GM19438 (cell line): ENCODE measurements around the gene TMEM131L.
"Not testable (repeated sequence)": the region's sequence is repeated elsewhere in the genome, so short reads cannot be mapped to it uniquely, and the experiment has no call there.

Experiments
- ATAC-seq: cut with Tn5 transposase; IDR thresholded peaks from one replicate; pipeline ENCODE4 v1.9.1; 2021; ENCODE audit warnings: low read depth; ENCODE audit not compliant: unreplicated experiment

The TMEM131L gene

DNA sequence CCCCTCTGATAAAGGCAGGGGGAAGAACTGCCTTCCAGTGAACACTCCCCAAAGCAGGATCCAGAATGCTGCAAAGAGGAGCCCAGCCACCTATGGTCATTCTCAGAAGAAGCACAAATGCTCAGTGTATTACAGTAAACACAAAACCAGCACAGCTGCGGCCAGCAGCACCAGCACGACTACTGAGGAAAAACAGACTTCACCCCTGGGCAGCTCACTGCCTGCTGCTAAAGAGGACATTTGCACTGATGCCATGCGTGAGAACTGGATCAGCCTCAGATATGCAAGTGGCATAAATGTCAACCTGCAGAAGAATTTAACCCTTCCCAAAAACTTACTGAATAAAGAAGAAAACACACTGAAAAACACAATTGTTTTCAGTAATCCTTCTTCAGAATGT is 137.7 kb downstream of the TMEM131L start:
- no peak for ATAC-seq

DNA sequence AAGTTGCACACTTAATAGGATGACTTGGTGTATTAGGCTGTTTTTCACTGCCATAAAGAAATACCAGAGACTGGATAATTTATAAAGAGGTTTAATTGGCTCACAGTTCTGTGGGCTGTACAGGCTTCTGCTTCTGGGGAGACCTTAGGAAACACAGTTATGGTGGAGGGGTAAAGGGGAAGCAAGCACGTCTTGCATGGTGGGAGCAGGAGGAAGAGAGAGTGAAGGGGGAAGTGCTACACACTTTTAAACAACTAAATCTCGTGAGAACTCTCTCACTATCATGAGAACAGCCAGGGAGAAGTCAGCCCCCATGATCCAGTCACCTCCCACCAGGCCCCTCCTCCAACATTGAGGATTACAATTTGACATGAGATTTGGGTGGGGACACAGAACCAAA is 142.9 kb downstream of the TMEM131L start:
- ATAC-seq: not testable (repeated sequence)

DNA sequence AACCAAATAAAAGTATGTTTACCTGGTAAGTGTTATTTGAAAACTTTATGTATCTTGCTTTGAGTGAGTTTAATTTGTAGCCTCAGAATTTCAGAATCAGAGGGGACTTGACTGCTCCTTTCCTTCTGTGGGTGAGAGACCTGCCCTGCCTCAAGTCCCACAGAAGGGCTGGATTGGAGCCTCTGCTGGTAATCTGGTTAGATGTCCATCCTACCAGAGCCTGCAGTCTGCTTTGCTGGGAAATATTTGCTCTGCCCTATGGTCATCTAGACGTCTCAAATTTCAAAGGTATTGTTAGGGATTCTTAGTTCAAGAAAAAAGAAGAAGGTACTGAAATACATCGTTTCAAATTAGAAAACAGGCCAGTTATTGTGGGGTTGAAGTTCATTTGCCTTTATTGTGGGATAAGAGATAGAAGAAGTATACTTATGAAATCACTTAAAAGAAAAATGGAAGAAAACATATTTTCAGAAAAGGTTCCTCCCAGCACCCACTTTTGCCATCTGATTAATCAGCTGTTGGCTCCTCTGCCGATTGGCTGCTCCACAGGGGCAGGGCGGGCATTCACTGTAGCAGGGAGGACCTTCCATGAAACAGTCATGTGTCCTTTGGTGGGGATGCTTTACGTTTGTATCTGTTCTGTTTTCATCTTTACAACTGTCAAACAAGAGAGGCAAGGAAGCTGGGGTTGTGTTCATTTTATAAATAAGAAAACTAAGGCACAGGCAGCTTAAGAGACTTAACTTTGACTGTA is 144.6 kb downstream of the TMEM131L start:
- no peak for ATAC-seq

DNA sequence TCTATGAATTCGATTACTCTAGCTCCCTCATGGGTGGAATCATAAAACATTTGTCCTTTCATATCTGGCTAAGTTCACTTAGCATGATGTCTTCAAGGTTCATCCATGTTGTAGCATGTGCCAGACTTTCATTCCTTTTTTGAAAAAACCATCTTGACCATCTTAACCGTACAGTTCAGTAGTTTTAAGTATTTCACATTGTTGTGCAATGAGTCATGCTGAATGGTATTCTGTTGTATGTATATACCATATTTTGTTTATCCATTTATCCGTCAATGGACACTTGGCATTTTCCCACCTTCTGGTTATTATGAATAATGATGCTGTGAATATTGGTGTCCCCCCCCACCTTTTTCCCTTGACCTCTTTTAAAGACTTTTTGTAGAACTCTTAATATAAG is 145.5 kb downstream of the TMEM131L start:
- no peak for ATAC-seq

DNA sequence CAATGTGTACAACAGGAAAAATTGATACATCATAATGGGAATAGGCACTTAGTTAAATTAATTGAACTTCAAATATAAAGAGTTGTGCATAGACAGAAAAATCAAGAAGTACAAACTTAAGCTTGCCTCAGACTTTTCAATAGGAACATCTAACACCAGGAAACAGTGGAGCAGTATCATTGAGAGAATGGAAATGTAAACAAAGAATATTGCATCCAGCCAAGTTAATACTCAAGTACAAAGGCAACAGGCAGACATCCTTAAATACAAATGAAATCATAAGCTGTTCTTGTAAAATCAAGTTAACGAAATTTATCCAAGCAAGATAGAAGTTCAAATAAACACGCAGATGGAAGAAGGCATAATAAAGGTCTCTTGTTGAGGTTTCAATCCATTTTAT is 146.7 kb downstream of the TMEM131L start:
- no peak for ATAC-seq

DNA sequence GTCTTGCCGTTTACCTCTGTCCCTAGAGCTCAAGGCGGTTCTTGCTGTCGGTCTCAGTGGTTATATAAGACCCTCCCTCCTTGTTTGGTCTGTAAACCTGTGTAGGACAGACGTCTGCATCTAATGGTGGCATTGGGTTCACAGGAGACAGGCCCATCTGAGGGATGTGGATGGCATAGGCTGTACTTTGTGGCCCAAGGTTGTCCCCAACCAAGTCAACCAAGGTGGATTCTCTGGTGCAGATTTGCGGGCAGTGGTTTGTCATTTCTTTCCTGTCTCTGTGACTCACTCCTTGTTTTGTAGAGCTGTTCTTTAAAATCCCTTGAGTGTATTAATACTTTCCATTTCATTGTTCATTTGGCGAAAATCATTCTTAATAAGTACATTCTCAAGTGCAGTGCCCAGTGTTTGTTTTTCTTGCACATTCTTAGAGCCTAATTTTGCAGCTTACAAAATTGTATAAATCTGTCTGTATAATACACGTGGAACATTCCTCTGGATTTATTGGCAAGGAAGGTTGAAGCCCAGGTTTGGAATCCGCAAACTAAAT is 149.9 kb downstream of the TMEM131L start:
- ATAC-seq: no peak

DNA sequence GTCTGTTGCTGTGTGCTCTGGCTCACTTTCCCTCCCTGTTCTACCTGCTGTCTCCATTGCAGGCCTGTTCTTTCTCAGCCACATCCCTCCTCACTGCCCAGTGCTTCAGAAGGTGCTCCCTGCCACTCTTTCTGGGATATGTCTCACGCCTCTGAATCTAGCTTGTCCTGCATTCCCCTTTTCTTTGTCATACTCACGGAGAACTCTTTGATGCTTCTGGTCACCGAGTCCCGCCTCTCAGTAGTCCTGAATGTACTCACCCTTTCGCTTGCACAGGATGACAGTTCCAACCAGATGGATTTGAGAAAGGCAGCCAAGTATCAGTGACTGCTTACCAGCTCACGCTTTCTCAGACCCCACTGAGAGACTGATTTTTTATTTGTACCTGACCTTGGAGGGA is 152.7 kb downstream of the TMEM131L start:
- ATAC-seq: no peak

DNA sequence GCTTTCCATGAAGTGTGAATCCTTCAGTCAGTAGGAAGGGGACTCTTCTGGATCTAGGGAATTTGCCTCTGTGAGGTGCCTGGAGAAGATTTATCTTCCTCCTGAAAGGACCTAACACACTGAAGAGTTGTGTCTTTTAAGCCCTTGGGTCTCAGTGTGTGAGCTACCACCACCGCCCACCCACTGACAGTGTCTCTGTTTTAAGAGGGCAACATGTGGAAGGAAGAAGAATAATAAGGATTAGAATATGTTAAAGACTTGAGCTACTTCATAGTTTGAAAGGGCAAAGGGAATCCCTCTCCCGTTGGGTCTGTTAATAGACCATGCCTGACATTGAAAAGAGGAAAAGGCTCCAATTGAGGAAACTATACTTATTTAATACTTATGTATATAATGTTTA is 153.7 kb downstream of the TMEM131L start:
- ATAC-seq: no peak

DNA sequence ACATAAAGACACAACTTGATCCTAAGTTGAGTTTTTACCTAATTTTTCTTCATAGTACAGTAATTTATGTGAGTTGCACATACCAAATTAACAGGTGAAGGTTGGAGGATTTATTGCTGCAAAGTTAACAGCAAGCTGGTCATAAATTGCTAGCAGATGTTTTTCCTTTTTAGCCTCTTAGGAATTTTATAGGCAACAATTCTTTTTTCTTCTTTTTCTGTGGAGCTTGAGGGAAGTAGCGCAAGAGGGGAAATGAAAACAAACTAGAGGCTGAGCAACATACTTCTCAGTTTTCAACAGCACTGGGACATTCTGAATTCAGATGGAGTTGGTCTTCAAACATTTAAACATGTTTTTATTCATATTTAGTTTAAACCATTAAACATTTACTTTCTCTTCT is 154.2 kb downstream of the TMEM131L start:
- no peak for ATAC-seq

DNA sequence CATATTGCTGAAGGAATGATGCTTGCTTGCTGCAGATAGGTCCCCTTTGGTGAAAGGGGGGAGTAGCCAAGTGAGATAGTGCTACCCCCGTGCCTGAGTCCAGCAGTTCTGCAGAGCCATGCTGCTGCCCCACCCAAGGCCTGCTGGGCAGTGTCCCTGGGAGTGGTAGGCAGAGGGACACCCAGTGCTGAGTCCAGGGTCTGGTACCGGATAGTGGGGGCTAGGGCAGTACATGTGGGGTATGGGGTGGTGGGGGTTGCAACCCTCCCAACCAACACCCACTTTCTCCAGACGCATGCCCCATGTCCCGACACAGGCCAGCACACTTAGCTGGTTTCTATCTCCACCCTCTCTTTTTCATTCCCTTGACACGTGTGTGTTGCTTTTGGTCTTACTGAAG is 155.9 kb downstream of the TMEM131L start:
- no peak for ATAC-seq

DNA sequence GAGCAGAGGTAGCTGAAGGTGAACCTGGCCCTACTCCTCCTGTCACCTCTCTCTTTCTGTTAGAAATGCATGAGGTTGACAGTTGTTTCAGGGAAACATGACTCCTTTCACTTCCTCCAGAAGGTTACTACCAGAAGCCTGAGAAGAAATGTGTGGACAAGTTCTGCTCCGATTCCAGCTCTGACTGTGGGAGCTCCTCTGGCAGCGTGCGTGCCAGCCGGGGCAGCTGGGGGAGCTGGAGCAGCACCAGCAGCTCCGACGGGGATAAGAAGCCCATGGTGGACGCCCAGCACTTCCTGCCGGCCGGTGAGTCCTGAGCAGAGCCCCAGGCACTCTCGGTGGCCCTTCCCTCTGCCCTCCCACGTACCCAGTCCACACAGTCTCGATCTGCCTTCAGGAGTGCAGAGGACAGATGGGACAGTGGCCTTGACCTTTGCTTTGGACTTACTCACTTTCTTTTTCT is 156.6 kb downstream of the TMEM131L start:
- no peak for ATAC-seq

DNA sequence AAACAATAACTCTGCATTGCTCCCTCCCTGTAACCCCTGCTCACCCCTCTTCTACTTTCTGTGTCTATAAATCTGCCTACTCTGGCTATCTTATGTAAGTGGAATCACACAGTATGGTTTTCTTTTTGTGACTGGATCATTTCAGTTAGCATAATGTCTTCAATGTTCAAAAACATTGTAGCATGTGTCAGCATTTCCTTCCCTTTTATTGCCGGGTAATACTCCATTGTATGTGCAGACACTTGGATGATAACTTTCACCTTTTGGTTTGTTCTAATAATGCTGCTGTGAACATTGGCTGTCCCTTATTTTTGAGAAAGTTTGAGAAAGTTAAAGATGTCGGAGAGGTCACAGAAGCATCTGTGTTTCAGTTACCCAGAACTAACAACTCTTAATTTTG is 157.3 kb downstream of the TMEM131L start:
- no peak for ATAC-seq

DNA sequence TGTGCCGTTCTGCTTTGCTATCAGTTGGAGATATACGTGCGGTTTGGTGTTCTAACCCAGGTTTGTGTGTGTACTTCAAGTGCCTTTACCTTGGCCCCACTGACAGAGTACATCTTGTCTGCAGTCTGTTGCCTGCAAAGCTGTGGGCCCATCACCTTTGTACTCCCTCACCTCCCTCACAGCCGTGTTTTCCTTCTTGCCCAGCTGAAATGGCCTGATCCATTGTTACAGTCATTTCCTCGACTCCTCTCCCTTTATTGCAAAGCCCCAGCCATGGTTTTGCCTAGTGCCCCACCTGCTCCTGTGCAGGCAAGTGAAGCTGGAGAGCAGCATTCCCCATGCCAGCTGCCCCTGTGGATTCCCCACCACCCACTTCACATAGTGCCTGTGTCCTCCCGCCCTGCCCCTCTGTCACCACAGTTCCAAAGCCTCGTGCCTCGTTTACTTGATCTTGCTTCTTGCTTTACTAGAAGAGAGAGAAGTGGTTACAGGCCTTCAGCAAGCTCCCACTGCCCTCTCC is 162.7 kb downstream of the TMEM131L start:
- no peak for ATAC-seq

DNA sequence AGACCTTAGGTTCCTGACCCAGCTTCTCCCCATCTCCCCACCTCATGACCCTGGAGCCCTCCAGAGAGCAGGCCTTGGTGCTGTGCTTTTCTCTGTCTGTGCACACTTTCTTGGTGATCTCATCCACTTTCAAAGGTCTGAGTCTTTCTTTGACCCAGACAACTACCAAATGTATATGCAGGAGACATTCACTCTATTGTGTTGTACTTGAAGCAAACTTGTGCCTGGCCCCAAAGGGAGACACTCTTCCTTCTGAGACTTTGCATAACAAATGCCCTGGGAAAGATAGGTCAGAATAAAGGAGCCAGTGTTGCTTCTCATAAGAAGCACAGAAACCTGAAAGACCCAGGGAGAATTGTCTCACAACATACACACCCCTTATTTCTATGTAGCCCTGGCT is 163.6 kb downstream of the TMEM131L start:
- ATAC-seq: no peak

DNA sequence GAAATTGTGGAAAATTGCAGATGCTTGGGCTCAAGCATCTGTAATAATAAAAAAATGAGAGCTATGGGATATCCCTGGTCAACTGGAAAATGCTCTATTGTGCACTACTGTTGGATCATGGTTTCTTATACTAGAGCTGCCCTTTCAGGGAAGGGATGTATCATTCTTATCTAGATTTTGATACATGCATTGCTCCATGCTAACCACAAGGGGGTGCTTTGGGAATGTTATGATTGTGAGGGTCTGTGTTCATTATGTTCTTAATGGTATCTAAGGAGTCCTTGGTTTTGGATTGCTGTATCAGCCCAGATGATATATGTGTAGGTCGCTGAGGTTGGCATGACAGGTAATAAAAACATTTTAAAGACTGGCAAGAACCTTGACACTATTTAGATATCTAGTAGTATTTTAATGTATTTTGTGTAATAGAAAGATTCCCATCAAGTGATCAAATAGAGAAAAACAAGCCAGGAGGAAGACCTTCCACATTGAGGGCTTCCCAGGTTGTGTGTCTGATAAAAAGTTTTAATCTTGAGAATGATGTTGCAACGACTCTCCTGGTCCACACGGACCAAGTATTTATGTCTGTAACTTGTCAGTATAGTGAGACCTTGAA is 168.7 kb downstream of the TMEM131L start:
- no peak for ATAC-seq

DNA sequence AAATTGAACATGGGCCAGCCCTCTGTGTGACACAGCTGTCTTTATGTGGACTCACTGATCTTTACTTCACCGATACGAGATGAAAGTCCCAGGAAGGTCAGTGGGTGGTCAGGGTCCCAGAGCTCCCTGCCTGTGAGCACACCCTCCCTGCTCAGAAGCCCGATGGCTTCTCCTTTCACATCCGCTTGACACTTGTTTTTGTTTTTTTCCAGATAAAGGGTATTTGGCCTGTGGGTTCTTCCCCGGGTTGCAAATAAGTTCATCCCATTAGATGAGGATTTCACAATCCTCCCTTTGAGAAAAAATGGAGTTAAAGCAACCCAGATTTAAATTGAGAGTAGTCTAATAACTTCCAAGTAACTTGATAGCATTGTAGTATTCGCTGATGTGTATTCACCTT is 169.7 kb downstream of the TMEM131L start:
- no peak for ATAC-seq

DNA sequence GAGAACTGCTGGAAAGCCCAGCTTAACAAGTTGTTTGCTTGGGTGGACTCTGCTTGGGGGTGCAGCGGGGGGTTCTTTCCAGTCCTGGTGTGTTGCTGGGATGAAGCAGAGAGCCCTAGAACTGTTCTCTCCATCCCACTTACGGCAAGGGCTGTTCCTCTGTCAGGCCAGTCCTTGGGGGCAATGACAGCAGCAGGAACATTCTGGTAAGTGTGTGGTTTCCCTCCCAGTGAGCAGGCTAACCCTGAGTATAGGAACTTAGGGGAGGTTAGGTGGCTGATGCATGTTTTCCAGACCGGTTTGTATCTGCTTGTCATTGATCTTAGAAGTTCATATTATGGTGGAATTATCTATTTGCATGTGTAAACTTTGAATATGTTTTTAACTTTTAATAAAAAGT is 171.0 kb downstream of the TMEM131L start:
- no peak for ATAC-seq

DNA sequence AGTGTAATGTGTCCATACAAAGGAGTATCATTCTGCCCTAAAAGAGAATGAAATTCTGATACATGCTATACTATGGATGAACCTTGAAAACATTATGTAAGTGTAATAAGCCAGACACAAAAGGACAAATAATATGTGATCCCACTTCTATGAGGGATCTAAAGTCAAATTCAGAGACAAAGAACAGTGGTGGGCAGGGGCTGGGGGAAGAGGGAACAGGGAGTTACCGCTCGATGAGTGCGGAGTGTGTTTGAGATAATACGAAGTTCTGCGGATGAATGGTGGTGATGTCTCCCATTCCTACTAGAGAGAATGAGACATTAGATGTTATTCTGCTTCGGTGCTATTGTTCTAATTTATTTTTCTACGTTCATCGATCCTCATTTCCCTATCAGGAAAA is 171.9 kb downstream of the TMEM131L start:
- no peak for ATAC-seq

DNA sequence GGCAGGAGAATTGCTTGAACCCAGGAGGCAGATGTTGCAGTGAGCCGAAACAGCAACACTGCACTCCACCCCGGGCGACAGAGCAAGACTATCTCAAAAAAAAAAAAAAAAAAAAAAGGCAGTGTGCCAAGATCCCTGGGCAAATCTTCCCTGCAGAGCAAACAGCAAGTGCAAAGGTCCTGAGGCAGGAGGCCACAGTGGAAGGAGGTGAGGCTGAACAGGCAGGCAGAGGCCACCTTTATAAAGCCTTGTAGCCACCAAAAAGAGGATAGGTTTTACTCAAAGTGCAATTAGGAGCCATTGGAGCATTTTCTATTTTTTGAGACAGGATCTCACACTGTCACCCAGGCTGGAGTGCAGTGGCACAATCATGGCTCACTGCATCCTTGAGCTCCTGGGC is 172.8 kb downstream of the TMEM131L start:
- no peak for ATAC-seq

DNA sequence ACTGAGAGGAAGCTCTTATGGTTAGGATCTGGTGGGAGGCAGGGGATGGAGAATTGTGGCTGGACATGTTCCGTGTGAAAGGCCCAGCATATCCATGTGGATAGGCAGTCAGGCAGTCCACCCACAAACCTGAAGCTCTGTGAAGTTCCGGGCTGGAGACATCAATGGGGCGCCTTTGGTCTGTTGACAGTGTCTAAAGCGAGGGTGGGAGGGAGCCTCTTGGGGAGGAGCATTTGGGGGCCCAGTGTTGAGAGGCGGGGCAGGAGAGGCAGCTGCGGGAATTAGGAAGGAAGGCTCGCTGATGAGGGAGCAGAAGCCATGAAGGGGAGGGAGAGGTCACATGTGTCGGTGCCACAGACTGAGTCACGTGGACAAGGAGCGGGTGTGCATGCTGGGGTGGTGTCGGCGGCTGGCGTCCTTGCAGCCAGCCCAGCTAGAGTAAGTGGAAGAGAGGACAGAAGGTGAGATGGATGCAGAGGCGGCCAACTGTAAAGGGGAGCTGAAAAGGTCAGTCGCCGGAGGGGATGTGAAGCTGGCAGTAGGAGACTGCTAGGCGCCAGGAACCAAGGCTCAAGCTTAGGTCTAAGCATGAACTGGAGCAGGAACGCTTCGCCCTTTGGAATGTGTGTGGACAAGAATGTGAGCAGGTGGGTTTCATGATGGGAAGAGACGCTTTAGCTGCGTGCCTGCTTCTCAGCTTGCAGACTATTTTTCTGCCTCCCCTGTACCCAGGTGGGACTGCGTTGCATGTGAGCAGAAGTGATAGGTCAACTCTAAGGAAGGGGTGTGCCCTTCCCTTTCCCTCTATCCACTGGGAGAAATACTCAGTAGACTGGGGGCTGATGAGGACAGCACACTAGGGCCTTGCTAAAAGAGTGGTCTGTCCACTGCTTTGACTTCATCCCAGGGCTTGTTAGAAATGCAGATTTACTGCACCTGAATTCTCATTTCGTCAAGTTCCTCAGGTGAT is 174.0 kb downstream of the TMEM131L start:
- ATAC-seq: no peak

DNA sequence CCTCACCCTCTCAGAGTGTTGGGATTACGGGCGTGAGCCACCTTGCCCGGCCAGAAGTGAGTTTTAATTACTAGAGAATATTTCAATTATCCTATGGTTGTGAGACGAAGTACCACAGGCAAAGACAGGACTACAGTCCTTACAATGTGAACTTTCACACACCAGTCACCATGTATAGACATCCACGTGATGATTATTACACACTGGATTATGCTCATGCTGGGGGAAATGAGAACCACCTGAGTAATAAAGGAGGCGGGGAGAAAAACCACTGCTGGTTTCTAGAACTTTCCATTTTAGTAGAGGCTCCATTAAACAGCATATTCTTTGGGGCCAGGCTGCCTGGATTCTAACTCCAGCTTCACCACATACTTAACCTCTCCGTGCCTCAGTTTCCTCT is 175.4 kb downstream of the TMEM131L start:
- ATAC-seq: no peak
